Calu3 (cell line): ENCODE results near the gene PNPLA2. TPM values are rescaled to one million over a fixed set of nuclear protein-coding genes. Genes with fewer than 3 reads are reported as not detected.

Source experiments
- BruUV-seq: library from RNA; stranded (reverse); fragments of 400-500 nt; replicated peaks from 2 replicates; lab custom pipeline; 2021; lab: Mats Ljungman, UMichigan
- CTCF ChIA-PET: fragments of 300-600 bp; sonication (Branson Sonifier 250); formaldehyde crosslinking; loops from one replicate; lab custom pipeline; 2022; ENCODE audit warnings: antibody characterized with exemption; lab: Charles Lee
- DNase-seq: peaks from one replicate; pipeline ENCODE4 v3.0.0; 2022
- H3K27ac Mint-ChIP-seq: one replicate; pipeline ENCODE4 v1.8.0; 2022; ENCODE audit warnings: mixed read lengths; ENCODE audit not compliant: unreplicated experiment
- H3K27me3 Mint-ChIP-seq: one replicate; pipeline ENCODE4 v1.8.0; 2022; ENCODE audit warnings: mixed read lengths; ENCODE audit not compliant: unreplicated experiment
- H3K36me3 Mint-ChIP-seq: one replicate; pipeline ENCODE4 v1.8.0; 2022; ENCODE audit warnings: mild to moderate bottlenecking, moderate library complexity, mixed read lengths; ENCODE audit not compliant: insufficient read depth, unreplicated experiment
- H3K4me1 Mint-ChIP-seq: one replicate; pipeline ENCODE4 v1.8.0; 2022; ENCODE audit warnings: mild to moderate bottlenecking, low read depth, mixed read lengths; ENCODE audit not compliant: unreplicated experiment
- H3K4me3 Mint-ChIP-seq: one replicate; pipeline ENCODE4 v1.8.0; 2022; ENCODE audit warnings: mild to moderate bottlenecking, low read depth, moderate library complexity, mixed read lengths; ENCODE audit not compliant: unreplicated experiment
- H3K9me3 Mint-ChIP-seq: one replicate; pipeline ENCODE4 v1.8.0; 2022; ENCODE audit warnings: low read depth, mixed read lengths; ENCODE audit not compliant: unreplicated experiment
- CTCF ChIP-seq: fragments of 200-600 bp; IDR thresholded peaks from one replicate; pipeline ENCODE4 v1.8.0; 2022; ENCODE audit warnings: antibody characterized with exemption; ENCODE audit not compliant: unreplicated experiment
- intact Hi-C: fragments of 100-400 bp; cut with micrococcal nuclease; formaldehyde crosslinking; loops from one replicate; pipeline ENCODE4 v1.10.0; 2022; ENCODE audit not compliant: unreplicated experiment
- total RNA-seq: library from RNA; stranded (reverse); gene quantifications from 2 replicates; pipeline ENCODE4 v1.2.3, GENCODE V29; 2022

PNPLA2 gene
- total RNA-seq, 1 experiment from 2014 or later = 134 TPM

GRCh38 chr11:831961-832528 lies 13.3 kb downstream of the PNPLA2 start:
- Mint-ChIP-seq H3K4me3 (peak overlapping the region; percentile 78), H3K27me3 (no peaks in the 10 kb centered on the region), H3K36me3 (peaks cover 93% of the 10 kb centered on the region), H3K4me1 (peaks cover 34% of the 10 kb centered on the region), H3K27ac (peak overlapping the region; percentile 1), H3K9me3 (no peaks in the 10 kb centered on the region)
- CTCF ChIA-PET = interaction anchor here (0.5 to 1.1 kb wide), 2 partner anchors 13 to 277 kb away, joined by 4 to 5 read pairs; partner anchors contain the start of gene PNPLA2
- no TSS peak for BruUV-seq
- intact Hi-C loops = no loop called here
- no peak for DNase-seq
- TF ChIP-seq CTCF = no peak

- no peaks in the 10 kb centered on the region for H3K9me3 Mint-ChIP-seq
- no peak for TF ChIP-seq CTCF
- no peaks in the 10 kb centered on the region for H3K27me3 Mint-ChIP-seq
- H3K27ac Mint-ChIP-seq = peak within 1 kb of the TSS; percentile 71
- intact Hi-C loops = no loop called here
- peaks cover 95% of the 10 kb centered on the region for H3K36me3 Mint-ChIP-seq
- BruUV-seq = no TSS peak
- H3K4me1 Mint-ChIP-seq = peaks cover 32% of the 10 kb centered on the region
- peak within 1 kb of the TSS; percentile 78 for H3K4me3 Mint-ChIP-seq
- DNase-seq = peak; percentile 59
- CTCF ChIA-PET = interaction anchor here (0.5 kb wide), 1 partner anchor 278 kb away, joined by 4 read pairs; no protein-coding TSS in a partner anchor
Measured at GRCh38 chr11:832529-833113, 13.9 kb downstream of the PNPLA2 start, which contains the start of gene CD151. TSS of gene CD151 (plus strand) at chr11:832952. CDS start at chr11:836070, 3,118 bp downstream.

- H3K4me3 Mint-ChIP-seq = peak overlapping the region; percentile 78
- no peak for TF ChIP-seq CTCF
- peak; percentile 55 for DNase-seq
- H3K27me3 Mint-ChIP-seq = no peaks in the 10 kb centered on the region
- H3K9me3 Mint-ChIP-seq = no peaks in the 10 kb centered on the region
- CTCF ChIA-PET = interaction anchor here (2.0 kb wide), 1 partner anchor 10 kb away, joined by 8 read pairs; the partner anchor contains the start of genes POLR2L and TSPAN4
- peaks cover 95% of the 10 kb centered on the region for H3K36me3 Mint-ChIP-seq
- no TSS peak for BruUV-seq
- H3K4me1 Mint-ChIP-seq = peaks cover 26% of the 10 kb centered on the region
- H3K27ac Mint-ChIP-seq = peak overlapping the region; percentile 71
- intact Hi-C loops = no loop called here
Measured at GRCh38 chr11:833114-833791, 14.5 kb downstream of the PNPLA2 start.

GRCh38 chr11:833849-834311 lies 15.2 kb downstream of the PNPLA2 start:
- no peak for TF ChIP-seq CTCF
- Mint-ChIP-seq H3K36me3 (peaks cover 95% of the 10 kb centered on the region), H3K4me3 (peak overlapping the region; percentile 78), H3K27me3 (no peaks in the 10 kb centered on the region), H3K4me1 (peaks cover 22% of the 10 kb centered on the region), H3K27ac (peak overlapping the region; percentile 71), H3K9me3 (no peaks in the 10 kb centered on the region)
- BruUV-seq = no TSS peak
- intact Hi-C loops = no loop called here
- no peak for DNase-seq
- CTCF ChIA-PET = interaction anchor here (1.4 to 2.0 kb wide), 2 partner anchors 10 to 14 kb away, joined by 8 to 9 read pairs; partner anchors contain the start of genes POLR2L and TSPAN4
